G401.6 (cell line): ENCODE data around the gene ZSCAN16.

Source experiments
- FAIRE-seq: peaks from 2 replicates; lab custom pipeline; 2012; peaks lifted over from hg19 to GRCh38; lab: Jason Lieb, UNC

ZSCAN16 gene

GRCh38 chr6:28134015-28134414, 9.6 kb downstream of the ZSCAN16 start:
- FAIRE-seq: no peak

- FAIRE-seq: no peak
These were observed 10.3 kb downstream of the ZSCAN16 start for GRCh38 chr6:28134716-28135115.

- no peak for FAIRE-seq
These were observed 11.0 kb downstream of the ZSCAN16 start for GRCh38 chr6:28135393-28135792.

GRCh38 chr6:28136585-28137504, 12.4 kb downstream of the ZSCAN16 start:
- FAIRE-seq: peak; percentile 37

GRCh38 chr6:28137505-28137981, 13.1 kb downstream of the ZSCAN16 start:
- FAIRE-seq: no peak

- no peak for FAIRE-seq
These were observed 15.6 kb downstream of the ZSCAN16 start for GRCh38 chr6:28139860-28140543.

GRCh38 chr6:28140616-28141015, 16.2 kb downstream of the ZSCAN16 start:
- FAIRE-seq: no peak

- peak; percentile 93 for FAIRE-seq
These were observed 17.3 kb downstream of the ZSCAN16 start, which contains the start of gene ZKSCAN8 for GRCh38 chr6:28141500-28142329. Gene ZKSCAN8 (plus strand): TSS chr6:28141883. CDS start chr6:28148408, 6,525 bp downstream.

- no peak for FAIRE-seq
These were observed 18.0 kb downstream of the ZSCAN16 start for GRCh38 chr6:28142446-28142845.

- FAIRE-seq: no peak
These were observed 20.8 kb downstream of the ZSCAN16 start for GRCh38 chr6:28145231-28145630.

- FAIRE-seq: no peak
These were observed 28.1 kb downstream of the ZSCAN16 start for GRCh38 chr6:28152531-28152930.

GRCh38 chr6:28153546-28153945, 29.1 kb downstream of the ZSCAN16 start:
- no peak for FAIRE-seq

- FAIRE-seq: no peak
These were observed 29.9 kb downstream of the ZSCAN16 start for GRCh38 chr6:28154357-28154756.

- no peak for FAIRE-seq
These were observed 33.9 kb downstream of the ZSCAN16 start for GRCh38 chr6:28158318-28158717.

GRCh38 chr6:28159029-28159607, 34.7 kb downstream of the ZSCAN16 start:
- FAIRE-seq: no peak

- FAIRE-seq: no peak
These were observed 35.8 kb downstream of the ZSCAN16 start for GRCh38 chr6:28160233-28160632.

- FAIRE-seq: no peak
These were observed 37.1 kb downstream of the ZSCAN16 start for GRCh38 chr6:28161410-28162079.

- FAIRE-seq: no peak
These were observed 41.2 kb downstream of the ZSCAN16 start for GRCh38 chr6:28165563-28165962.

- no peak for FAIRE-seq
These were observed 42.7 kb downstream of the ZSCAN16 start for GRCh38 chr6:28167068-28167467.

- FAIRE-seq: no peak
These were observed 43.5 kb downstream of the ZSCAN16 start for GRCh38 chr6:28167926-28168325.

GRCh38 chr6:28171271-28171670, 46.9 kb downstream of the ZSCAN16 start:
- FAIRE-seq: no peak
